GM21825 (cell line): ENCODE measurements around the gene CNPPD1.

ENCODE experiments used
- ATAC-seq: cut with Tn5 transposase; IDR thresholded peaks from one replicate; pipeline ENCODE4 v1.9.1; 2021; ENCODE audit warnings: mild to moderate bottlenecking, moderate library complexity; ENCODE audit not compliant: unreplicated experiment

Gene CNPPD1

DNA sequence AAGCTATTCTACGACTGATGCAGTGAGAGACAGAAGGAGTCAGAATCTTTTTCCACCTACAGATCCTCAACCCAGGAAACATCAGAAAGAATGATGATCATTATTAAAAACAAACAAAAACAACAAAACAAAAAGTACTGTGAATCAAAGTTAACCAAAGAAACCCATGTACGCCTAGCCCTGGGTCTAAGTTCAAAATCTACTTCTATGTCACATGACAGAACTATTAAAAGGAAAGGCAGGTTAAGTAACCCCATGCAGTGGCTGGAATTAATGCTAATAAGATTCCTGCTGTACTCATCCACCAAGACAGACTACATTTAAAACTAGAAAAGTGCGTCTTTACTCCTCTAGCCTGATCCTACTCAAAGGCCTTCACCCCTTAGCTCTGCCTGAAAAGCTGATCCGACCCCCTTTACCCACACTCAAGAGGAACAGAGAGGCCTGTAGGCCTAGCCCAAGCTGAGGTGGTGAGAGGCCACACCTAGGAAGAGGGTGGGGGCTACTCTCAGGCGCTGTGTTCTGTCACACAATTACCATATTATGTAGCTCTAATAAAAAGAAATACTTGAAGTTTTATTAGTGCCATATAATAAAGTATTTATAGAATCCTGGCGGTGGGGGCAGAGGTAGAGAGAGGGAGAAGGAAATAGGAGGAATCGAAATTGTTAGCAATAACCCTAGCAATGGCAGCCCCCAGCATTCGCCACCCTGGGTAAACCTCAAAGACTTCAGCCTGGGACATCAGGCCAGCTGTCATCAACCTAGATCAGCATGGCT, 53.2 kb downstream of the CNPPD1 start:
- no peak for ATAC-seq

DNA sequence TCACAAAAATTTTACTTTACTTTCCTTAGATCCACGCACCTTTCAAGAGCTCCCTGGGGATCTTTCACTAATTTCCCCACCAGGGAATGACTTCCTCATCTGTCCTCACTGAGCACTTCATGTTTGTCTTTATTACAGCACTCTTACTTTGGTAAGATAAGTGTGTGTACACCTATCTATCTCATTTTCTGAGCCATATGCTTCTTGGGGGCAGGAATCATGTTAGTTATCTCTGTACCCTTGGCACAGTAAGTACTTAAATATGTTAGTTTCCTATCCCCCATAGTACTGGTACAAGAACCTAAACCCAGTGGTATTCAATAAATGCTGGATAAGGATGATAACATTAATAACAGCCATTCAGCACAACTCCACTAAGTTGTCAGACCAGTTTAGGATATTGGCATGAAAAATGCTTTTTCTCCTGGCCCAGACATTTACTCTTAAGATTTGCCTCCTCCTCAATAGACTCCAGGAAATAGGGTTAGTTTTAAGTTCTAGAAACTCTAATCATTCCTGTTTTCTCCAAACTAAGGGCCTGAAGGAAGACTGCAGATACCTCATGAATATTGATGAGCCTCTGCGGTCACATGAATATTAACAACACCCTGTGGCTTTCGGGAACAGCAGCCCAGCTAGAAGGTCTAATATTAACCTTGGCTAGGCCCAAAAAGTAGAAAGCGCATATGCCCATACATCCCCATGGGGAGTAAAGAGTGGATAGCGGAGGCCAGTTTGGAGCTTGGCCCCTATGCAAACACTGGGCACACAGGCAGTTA, 54.3 kb downstream of the CNPPD1 start:
- no peak for ATAC-seq
